ENCODE results near the gene FES.
"Not testable (repeated sequence)": the region's sequence is repeated elsewhere in the genome, so short reads cannot be mapped to it uniquely, and the experiment has no call there.

FES gene

DNA sequence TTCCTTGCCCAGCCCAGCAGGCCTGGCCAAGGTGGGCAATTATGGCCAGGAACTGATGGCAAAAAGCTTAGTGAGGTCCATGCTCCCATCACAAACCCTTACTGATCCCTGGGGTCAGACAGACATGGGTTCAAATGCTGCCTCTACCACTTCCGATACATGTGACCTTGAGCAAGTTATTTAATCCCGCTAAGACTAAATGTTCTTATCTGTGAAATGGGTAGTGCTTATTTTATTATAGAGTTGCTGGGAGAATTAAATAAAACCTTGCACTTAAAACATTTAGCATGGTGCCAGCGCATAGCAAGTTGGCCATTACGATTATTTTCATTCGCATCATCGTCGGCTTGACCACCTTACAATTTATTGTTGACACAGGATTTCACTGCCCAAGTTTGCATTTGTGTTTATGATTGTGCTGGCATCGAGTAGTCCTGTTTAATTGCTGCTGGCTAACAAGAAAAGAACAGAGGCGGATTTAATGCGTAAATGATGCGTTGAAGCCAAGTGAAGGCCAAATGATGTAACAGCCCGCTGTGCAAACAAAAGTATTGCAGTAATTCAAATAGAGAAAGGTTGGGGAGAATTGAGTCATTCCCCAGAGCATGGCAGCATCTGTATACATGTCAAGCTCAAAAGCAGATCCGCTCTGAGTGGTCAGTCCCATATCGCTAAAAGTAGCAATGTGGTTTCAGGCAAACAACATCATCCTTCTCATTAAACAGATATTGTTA, 23.2 kb upstream of the FES start:
- no peak for DNase-seq (ENCODE audit: low read depth, low spot score)

DNA sequence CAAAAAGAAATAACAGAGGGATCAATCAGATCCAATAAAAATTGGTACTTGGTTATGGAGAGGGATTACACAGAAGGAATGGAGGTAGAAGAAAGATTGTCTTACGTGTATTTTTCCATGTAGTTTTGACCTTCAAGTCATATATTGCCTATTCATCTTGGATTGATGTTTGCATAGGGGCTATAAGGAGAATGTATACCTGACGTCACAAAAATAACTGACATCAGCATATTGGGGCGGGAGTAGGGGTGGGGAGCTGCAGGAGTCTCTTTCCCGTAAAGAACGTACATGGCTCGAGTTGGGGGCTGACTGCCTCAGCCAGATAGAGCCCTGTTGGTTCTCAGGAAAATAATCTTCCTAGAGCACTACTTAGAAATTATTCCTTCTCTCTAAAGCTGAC, 21.8 kb upstream of the FES start:
- DNase-seq (ENCODE audit: low read depth, low spot score) = no peak

DNA sequence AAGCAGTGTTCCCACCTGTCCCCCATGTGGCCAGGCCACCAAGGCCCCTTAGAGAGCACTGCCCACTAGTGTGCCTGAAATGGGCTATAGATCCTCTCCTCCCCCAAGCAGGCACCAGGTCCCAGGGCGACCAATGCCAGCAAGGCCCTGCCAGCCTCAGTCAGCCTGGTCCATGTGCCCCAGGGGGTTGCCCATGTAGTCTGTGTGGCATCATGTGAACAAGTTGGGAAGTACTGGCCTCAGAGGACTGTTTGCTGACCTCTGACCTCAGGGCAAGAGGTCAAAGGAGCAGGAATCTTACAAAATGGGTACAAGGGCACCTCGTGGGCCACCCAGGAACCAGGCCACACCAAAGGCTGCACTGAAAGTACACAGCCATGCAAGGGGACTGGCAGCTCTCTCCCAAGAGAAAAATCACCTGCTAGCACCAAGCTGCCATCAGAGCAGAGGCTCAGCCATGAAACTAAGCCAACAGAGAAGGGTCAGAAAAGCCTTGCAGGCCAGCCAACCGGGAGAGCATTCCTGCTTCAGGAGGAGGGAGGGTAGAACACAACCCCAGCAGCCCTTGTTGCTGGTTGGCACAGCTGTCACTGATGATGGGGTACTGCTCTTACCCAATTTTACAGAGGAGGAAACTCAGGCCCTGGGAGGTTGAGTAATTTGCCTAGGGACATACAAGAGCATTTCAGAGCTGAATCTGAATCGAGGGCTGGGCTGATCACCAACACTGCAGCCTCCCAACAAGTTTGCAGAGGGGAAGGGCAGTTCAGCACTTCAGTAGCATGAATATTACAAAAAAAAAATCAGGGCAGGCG, 21.1 kb upstream of the FES start:
- DNase-seq (ENCODE audit: low read depth, low spot score) = no peak

DNA sequence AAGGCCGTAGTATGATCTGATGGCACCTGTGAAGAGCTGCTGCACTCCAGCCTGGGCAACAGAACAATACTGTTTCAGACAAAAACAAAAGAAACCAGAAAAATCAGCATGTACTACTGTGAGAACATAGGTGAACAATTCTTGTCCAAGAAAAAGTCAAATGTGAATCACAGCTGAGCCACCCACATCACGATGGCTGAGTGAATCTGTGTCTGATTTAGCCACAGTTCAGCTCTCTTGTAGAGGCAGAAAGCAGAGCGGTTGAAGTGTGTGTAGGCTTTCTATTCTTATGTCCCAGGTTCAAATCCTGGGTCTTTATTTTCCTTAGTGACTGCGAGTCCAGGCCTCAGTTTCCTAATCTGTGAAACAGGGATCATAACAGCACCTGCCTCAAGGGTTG, 20.3 kb upstream of the FES start:
- no peak for DNase-seq (ENCODE audit: low read depth, low spot score)

DNA sequence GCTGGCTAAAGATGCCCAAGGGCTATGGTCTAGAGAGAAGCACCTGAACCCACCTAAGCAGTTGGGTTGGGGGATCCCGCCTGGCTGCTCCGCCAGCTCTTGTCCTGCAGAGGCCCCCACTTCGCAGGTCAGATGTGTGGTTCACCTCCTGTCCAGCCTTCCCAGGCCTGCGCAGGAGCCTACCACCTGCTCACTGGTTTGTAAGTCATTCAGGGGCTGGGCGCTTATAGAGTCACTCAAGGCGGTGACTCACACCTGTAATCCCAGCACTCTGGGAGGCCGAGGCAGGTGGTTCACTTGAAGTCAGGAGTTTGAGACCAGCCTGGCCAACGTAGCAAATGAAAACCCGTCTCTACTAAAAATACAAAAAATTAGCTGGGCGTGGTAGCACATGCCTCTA, 19.8 kb upstream of the FES start:
- DNase-seq (ENCODE audit: low read depth, low spot score) = peak; percentile 39

DNA sequence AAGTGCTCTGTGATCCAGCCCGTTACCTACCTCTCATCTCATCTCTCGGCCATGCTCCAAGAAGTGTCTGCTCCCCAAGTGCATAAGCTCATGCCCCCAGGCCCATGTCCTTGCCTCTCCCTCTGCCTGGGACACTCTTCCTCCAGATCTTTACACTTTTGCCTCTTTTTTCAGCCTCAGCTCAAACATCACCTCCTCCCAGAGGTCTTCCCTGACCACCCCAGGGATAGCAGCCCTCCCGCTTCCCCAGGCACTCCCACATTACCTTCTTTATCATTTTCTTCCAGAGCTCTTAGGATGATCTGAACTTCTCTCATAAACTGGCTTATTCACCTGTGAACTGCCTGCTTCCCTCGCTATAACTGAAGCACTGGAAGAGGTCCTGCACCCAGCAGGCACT, 18.6 kb upstream of the FES start:
- no peak for DNase-seq (ENCODE audit: low read depth, low spot score)

DNA sequence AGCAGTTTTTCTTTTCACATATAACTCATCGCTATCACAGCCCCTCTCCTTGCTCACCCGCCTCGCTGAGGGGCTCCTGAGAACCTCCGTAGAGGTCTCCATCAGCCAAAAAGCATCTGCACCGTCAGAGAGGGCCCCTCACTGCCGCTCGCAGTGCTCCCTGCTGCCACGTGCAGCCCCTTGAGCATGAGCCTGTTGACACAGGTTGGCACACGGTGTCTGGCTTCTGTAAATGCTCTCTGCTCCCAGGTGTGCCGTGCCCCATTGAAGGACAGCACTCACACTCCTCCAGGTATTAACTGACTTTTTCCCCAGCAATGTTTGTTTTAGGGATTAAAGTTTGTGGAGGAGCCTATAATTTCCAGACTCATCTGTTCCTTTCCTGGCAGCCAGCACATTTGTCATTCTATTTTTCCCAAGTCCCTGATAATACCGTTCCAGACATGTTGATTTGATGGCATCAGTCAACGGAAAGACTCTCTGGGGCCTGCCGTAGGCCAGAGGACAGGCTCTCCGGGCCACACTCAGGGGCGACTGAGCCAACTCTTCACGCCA, 18.1 kb upstream of the FES start:
- DNase-seq (ENCODE audit: low read depth, low spot score) = no peak

DNA sequence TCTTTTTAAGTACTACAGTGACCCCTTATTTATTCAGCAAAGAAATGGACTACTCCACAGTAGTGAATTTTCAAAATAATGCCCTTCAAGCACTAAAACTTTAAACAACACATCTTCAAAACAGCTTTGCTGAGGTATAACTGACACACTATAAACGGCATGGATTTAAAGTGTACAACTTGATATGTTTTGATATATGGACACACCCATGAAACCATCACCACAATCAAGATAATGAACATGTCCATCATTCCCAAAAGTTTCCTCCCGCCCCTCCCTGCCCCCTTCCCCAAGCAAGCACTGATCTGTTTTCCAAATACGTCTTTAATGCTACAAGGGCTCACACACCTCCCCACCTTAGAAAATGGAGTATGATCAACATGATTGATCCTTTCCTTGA, 17.5 kb upstream of the FES start:
- no peak for DNase-seq (ENCODE audit: low read depth, low spot score)

DNA sequence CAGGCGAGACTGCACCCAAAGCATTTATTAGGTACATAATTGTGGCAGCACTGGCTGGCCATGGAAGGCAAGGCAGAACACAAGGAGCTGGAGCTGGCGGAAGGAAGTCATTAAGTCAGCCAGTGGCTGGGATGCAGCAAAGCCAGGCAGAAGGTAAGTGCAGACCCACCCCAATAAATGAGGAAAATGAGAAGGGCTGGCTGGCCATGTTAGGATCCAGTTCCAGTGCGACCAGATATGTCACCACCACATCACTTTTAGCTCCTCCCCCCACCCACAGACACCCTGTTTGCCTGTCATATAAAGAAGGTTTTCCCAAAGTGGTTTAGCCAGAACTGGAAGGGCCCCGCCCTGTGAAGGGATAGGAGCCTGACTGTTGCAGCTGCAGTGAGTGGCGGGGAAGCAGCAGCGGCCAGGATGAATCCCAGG, 16.0 kb upstream of the FES start, which contains the start of gene FURIN:
TSS of gene FURIN (plus strand) at position 328 of the 429 bp plus-strand sequence. CDS start 7,153 bp downstream, outside the sequence.
- peak; percentile 71 for DNase-seq (ENCODE audit: low read depth, low spot score)

DNA sequence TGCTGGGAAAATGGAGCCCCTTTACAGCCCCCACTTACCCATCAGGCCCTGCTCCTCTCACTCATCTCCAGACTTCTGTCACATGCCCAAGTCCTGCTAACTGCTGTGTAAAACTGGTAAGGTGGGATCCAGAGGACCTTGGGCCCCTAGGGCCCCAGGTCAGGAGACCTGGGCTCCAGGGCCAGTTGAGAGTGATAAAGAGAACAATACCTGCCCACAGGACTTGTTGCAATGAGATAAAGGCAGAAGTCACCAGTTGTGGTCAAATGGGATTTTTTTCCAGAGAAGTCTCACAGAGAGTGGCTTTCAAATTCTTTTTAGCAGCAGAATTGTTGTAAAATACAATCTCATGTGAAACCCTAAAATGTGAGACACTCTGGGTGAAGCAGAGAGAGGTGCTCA, 15.2 kb upstream of the FES start:
- peak; percentile 79 for DNase-seq (ENCODE audit: low read depth, low spot score)

DNA sequence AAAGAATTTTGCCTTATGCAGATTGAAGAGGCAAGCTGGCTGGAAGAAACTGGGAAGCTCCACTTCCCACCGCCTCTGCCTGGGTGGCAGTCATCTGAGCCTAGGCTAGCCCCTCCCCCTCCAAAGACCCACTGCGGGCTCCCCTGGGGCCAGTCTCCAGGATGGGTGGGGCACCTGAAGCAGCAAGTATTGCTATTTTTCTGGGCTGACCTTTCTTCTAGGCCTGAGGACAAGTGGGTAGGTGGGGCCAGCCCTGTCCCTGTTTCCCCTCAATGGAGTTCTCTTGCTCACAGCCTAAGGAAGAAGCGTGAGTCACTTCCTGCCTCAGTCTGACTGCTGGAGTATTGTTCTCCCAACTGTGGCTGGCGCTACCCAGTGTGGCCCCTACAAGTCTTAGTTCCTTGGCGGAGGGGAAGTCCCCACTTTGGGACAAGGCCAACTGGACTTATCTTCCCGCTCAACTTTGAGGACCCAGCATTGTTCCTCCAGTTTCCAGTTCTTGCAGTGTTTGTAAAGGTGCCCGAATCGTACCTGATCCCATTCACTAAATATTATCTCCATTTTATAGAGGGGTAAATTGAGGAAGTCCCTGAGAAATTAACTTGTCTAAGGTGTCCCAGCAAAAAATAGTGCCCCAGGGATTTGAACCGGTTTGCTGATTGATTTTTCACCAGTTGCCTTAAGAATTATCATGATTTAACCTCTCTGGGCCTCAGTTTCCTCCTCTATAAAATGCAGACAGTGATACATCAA, 14.5 kb upstream of the FES start:
- DNase-seq (ENCODE audit: low read depth, low spot score) = peak; percentile 97

DNA sequence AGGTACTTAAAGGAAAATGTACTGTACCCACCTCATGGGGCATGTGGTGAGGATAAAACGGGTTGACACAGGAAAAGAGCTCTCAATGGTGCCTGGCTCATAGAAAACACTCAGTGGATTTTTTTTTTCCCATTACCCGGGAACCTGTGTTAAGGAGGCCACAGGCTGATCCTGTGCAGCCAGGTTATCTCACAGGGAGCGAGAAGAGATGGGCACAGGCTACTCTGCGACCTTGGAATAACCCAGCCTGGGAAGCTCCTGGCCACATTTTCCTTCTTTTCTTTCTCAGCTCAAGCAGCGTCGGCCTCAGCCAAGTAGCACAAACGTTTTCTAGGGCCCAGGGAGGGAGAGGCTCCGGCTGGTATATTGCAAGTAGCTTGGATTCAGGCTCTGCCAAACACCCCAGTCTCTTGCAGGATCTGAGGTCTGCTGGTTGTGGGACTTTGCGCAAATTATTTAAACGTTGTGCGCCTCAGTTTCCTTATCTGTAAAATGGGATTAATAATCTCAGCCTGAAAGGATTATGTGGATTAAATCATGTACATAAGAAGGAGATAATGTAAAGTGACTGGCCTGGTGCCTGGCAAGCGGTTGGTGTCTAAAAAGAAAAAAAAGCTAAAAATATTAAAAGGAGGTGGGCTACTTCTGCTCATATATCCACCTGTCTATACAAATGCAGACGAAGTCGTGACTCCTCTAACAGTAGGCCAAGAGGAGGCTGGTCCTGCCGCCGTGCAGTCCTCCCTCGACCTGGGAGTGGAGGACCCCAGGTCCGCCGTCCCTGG, 13.8 kb upstream of the FES start:
- DNase-seq (ENCODE audit: low read depth, low spot score) = peak; percentile 51

DNA sequence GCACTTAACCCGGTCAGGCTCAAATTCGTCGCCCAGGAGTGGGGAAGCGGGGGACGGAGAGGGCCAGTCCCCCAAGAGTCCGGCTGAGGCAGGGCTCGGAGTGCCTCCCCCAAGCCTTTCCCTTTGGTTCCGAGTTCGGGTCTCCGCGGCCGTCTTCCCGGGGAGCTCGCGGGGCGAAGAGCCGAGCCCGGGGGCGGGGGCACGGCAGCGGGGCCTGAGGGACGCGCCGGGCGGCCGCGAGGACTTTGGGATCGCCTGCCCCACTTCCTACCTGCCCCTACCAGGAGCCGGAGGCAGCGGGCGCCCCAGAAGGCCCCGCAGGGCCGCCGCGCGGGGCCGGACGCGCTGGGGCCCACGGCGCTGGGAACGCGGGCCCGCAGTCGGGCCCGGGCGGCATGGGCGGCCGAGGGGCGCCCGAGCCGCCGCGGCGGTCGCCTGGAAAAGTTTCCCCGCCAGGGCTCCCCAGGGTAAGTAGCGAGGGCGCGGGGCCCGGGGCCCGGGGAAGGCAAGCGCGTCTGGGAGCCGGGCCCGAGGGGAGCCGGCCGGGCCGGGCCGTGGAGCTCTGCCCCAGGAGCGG, 13.1 kb upstream of the FES start:
- DNase-seq (ENCODE audit: low read depth, low spot score) = no peak

DNA sequence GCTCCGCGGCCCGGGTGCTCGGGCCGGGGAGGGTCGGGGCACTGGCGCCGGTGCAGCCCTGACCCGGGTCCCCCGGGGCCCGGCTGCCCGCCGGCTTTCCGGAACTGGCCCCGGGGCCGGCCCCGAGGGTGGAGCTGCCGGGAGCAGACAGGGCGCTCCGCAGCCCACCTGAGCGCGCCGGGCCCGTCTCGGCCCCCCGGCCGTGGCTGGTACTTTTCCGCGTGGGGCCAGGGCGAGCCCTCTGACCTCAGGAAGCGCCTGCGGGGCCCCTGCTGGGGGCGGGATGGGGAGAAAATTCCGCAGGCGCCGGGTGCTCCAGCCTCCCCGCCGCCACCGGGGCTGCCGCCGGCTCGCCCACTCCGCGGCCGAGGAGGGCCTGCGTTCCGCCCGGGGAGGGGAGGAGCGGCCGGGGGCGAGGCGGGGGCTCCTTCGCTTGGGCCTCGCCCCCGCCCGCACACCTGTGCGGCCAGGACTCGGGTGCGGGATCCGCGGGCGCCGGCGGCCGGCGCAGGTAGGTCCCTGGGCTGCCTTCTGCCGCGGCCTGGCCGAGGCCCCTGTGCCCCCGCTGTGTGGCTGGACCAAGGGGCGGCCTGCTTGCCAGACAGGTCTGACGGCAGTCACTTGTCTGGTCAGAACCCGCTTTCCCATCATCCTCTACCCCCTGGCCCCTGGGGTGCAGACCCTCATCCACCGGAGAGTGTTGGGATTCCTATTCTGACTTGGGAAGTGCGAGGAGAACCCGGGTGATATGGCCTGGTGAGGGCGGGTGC, 12.4 kb upstream of the FES start:
- DNase-seq (ENCODE audit: low read depth, low spot score) = no peak

DNA sequence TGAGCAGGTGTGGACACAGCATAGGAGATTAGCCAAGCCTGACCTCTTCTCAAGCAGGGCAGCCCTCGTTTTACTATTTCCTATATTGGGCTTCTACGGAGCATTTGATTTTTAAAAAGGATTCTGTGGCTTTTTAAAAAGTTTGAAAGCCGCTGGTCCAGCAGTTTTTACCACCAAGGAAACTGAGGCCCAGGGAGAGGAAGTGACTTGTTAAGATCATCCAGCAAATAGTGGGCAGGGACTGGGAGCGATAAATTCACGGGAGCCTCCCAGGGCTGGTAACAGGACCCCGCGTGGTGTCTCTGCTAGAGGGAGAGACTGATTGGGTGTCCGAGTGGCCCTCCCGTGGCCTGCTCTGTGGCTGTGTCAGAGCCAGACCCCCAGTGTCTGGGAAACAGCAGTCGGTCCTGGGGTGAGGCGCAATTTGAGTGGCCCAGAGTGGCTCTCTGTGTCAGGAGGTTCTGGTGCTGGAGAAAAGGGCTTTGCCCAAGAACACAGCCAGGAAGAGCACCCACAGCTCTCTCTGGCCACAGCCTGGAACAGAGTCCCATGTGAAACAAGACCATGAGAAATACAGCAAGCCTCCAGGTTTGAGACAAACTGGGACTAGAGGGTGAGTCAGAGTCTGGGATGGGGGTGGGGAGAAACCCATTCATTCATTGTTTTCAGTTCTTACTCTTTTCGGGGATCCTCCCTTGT, 11.7 kb upstream of the FES start:
- DNase-seq (ENCODE audit: low read depth, low spot score) = no peak

DNA sequence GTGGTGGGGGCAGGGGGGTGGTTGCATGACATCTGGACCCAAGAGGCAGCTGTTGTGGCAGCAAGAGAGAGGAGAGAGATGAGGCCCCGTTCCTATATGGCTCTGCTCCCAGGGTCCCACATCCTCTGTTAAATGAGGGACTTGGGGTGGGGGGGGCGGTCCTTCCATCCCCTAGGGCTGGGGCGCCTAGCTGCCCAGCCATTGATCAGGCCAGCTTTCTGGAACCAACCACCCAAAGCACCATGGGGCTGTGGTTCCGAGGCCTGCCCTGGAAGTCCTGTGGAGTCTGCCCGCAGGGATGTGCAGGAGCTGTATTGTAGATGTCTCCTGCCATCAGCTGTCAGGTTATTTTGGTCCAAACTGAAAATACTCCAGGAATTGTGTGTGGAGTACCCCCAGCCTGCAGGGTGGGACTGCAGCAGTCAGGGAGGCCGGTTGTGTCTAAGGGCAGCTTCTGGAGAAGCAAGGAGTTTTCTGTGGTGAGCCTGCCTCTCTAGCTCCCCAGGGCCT, 10.8 kb upstream of the FES start:
- no peak for DNase-seq (ENCODE audit: low read depth, low spot score)

DNA sequence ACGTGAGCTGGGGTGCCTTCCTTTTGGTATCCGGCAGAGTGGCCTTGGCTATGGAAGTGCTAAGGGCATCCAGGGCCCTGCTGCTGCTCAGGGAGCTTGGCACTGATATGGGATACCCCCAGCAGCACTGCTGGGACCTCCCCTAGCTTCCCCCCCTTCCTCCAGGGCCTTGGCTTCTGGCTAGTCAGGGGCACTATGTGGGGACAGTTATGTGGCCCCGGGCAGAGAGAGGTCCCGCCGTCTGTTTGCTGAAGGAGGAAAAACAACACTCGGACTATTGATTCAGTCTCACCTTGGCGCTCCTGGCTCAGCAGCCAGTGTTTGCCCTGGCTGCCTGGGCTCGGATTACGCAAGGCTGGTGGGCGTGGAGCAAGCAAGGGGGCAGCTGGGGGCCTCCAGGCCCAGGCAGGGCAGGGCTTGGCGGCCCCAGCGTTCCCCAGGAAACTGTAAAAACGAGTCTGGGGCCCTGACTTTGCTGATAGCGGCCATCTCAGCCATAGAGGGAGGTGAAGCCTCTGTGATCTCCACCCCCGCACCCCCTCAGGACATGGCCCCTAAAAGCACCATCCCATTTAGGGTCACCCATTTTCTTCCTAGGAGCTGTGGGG, 10.2 kb upstream of the FES start:
- DNase-seq (ENCODE audit: low read depth, low spot score) = peak; percentile 66

DNA sequence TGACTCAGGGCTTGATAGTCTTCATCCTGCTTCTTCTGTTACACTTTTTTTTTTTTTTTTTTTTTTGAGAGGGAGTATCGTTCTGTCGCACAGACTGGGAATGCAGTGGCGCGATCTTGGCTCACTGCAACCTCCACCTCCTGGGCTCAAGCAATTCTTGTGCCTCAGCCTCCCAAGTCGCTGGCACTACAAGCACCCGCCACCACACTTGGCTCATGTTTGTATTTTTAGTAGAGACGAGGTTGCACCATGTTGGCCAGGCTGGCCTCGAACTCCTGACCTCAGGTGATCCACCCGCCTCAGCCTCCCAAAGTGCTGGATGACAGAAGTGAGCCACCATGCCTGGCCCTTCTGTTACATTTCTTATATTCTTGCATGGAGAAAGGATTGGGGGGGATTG, 9.3 kb upstream of the FES start:
- DNase-seq (ENCODE audit: low read depth, low spot score) = not testable (repeated sequence)

DNA sequence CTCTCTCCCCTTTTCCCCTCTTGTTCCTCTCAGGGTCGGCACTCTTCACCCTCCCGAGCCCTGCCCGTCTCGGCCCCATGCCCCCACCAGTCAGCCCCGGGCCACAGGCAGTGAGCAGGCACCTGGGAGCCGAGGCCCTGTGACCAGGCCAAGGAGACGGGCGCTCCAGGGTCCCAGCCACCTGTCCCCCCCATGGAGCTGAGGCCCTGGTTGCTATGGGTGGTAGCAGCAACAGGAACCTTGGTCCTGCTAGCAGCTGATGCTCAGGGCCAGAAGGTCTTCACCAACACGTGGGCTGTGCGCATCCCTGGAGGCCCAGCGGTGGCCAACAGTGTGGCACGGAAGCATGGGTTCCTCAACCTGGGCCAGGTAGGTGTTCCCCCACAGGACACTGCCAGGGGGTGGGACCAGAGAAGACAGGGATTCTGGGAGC, 8.7 kb upstream of the FES start:
- DNase-seq (ENCODE audit: low read depth, low spot score) = no peak

All from ELF-1 (cell line).